PC-9 (cell line): Measurements from ENCODE around the gene RNASE11. TPM values are rescaled to one million over a fixed set of nuclear protein-coding genes. Genes with fewer than 3 reads are reported as not detected.

ENCODE experiments used
- BruUV-seq: library from RNA; stranded (reverse); fragments of 400-500 nt; replicated peaks from 2 replicates; lab custom pipeline; 2021; lab: Mats Ljungman, UMichigan
- CTCF ChIA-PET: fragments of 300-600 bp; sonication (Branson Sonifier 250); formaldehyde crosslinking; loops from one replicate; lab custom pipeline; 2022; ENCODE audit warnings: antibody characterized with exemption; lab: Charles Lee
- POLR2A ChIA-PET: fragments of 300-600 bp; sonication (Branson Sonifier 250); formaldehyde crosslinking; loops from one replicate; lab custom pipeline; 2022; ENCODE audit warnings: antibody characterized with exemption; ENCODE audit not compliant: unreplicated experiment; lab: Charles Lee
- DNase-seq, 2 experiments: peaks; one replicate each; pipeline versions ENCODE4 v3.0.0 to v3.0.0-alpha.2; 2015 to 2022; ENCODE audit warnings: mixed read lengths in 1 of 2
- H2AFZ ChIP-seq: fragments of 200-600 bp; sonication (generic); 2 replicates; pipeline ENCODE4 v1.8.1; 2017; ENCODE audit warnings: antibody characterized with exemption
- H3F3A ChIP-seq: fragments of 200-600 bp; sonication (generic); 2 replicates; pipeline ENCODE4 v1.8.1; 2017; ENCODE audit warnings: antibody characterized with exemption, mild to moderate bottlenecking, low read depth; ENCODE audit not compliant: insufficient read depth
- H3K27ac ChIP-seq: fragments of 200-600 bp; sonication (generic); 2 replicates; pipeline ENCODE4 v1.6.1; 2016; ENCODE audit warnings: mixed run types
- H3K27me3 ChIP-seq: fragments of 200-600 bp; sonication (generic); 2 replicates; pipeline ENCODE4 v1.6.1; 2016; ENCODE audit warnings: low read depth, mixed run types; ENCODE audit not compliant: insufficient read depth
- H3K36me3 ChIP-seq: fragments of 200-600 bp; sonication (generic); 2 replicates; pipeline ENCODE4 v1.6.1; 2016; ENCODE audit warnings: low read depth, mixed run types
- H3K4me1 ChIP-seq: fragments of 200-600 bp; sonication (generic); replicated peaks from 2 replicates; pipeline ENCODE4 v1.6.1; 2016; ENCODE audit warnings: mixed run types; ENCODE audit not compliant: insufficient read depth
- H3K4me2 ChIP-seq: fragments of 200-600 bp; sonication (generic); 2 replicates; pipeline ENCODE4 v1.6.1; 2017; ENCODE audit warnings: mixed run types
- H3K4me3 ChIP-seq: fragments of 200-600 bp; sonication (generic); 2 replicates; pipeline ENCODE4 v1.6.1; 2016; ENCODE audit warnings: mixed run types
- H3K79me2 ChIP-seq: fragments of 200-600 bp; sonication (generic); 2 replicates; pipeline ENCODE4 v1.6.1; 2017; ENCODE audit warnings: low read depth, mixed run types
- H3K9me2 ChIP-seq: fragments of 200-600 bp; sonication (generic); 2 replicates; pipeline ENCODE4 v1.8.1; 2017; ENCODE audit warnings: mild to moderate bottlenecking; ENCODE audit not compliant: insufficient read depth
- H3K9me3 ChIP-seq: fragments of 200-600 bp; sonication (generic); 2 replicates; pipeline ENCODE4 v1.8.1; 2016; ENCODE audit warnings: low read depth; ENCODE audit not compliant: insufficient read depth
- H4K20me1 ChIP-seq: fragments of 200-600 bp; sonication (generic); 2 replicates; pipeline ENCODE4 v1.8.1; 2017; ENCODE audit not compliant: insufficient read depth
- EZH2 ChIP-seq: fragments of 200-600 bp; sonication (generic); IDR thresholded peaks from 2 replicates; pipeline ENCODE4 v1.8.0; 2017; ENCODE audit warnings: antibody characterized with exemption, low read depth
- intact Hi-C: fragments of 100-400 bp; cut with micrococcal nuclease; formaldehyde crosslinking; loops from one replicate; pipeline ENCODE4 v1.10.0; 2022; ENCODE audit not compliant: unreplicated experiment
- total RNA-seq: library from RNA; stranded (reverse); gene quantifications from 2 replicates; pipeline ENCODE4 v1.2.3, GENCODE V29; 2021
- TF ChIP-seq, protein P1 (sequence below): fragments of 200-600 bp; sonication (generic); conservative IDR thresholded peaks from 2 replicates; pipeline ENCODE4 v1.6.1; 2017; ENCODE audit warnings: mixed run types, antibody characterized with exemption, mild to moderate bottlenecking, moderate library complexity

The RNASE11 gene
- total RNA-seq, 1 experiment from 2014 or later = not detected

DNA sequence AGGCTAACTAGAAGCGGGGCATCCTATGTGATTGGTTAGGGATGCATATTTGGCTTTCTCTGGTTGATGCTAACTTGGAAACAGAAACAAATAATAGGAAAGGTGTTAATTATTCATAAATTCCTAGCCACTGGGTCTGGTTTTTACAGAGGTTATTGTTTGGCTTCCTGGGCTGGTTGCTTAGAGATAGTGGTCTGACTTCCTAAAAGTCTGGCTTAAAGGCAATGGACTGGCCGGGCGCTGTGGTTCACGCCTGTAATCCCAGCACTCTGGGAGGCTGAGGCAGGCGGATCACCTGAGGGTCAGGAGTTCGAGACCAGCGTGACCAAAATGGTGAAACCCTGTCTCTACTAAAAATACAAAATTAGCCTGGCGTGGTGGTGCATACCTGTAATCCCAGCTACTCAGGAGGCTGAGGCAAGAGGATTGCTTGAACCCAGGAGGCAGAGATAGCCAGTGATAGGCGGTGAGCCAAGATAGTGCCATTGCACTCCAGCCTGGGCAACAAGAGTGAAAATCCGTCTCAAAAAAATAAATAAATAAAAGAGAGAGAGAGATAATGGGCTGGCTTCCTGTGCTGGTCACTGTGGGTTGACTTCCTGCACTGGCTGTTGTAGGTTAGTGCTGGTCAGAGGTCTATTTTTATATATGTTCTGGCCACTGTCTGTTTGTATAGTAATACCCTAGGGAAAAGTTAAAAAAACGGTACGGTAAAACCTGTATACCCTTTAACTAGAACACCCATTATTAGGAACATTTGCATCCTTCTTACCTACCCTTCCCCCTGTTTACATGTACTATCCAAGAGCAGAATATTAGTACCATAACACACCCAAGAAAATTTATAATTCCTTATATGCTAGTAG is 29.6 kb upstream of the RNASE11 start:
- no peaks in the 10 kb centered on the region for H3K9me3 ChIP-seq
- no peak overlapping the region for H3K27ac ChIP-seq
- intact Hi-C loops = no loop called here
- no peaks in the 10 kb centered on the region for H3K27me3 ChIP-seq
- no peak for TF ChIP-seq EZH2
- TF ChIP-seq, protein P1, sequence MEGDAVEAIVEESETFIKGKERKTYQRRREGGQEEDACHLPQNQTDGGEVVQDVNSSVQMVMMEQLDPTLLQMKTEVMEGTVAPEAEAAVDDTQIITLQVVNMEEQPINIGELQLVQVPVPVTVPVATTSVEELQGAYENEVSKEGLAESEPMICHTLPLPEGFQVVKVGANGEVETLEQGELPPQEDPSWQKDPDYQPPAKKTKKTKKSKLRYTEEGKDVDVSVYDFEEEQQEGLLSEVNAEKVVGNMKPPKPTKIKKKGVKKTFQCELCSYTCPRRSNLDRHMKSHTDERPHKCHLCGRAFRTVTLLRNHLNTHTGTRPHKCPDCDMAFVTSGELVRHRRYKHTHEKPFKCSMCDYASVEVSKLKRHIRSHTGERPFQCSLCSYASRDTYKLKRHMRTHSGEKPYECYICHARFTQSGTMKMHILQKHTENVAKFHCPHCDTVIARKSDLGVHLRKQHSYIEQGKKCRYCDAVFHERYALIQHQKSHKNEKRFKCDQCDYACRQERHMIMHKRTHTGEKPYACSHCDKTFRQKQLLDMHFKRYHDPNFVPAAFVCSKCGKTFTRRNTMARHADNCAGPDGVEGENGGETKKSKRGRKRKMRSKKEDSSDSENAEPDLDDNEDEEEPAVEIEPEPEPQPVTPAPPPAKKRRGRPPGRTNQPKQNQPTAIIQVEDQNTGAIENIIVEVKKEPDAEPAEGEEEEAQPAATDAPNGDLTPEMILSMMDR = no peak
- ChIA-PET POLR2A (no interaction called here), CTCF (no interaction called here)
- no peak overlapping the region for H3K4me2 ChIP-seq
- H3K4me3 ChIP-seq = no peak overlapping the region
- H3F3A ChIP-seq = peaks cover 20% of the 10 kb centered on the region
- no peaks in the 10 kb centered on the region for H4K20me1 ChIP-seq
- no peaks in the 10 kb centered on the region for H3K9me2 ChIP-seq
- no peak overlapping the region for H2AFZ ChIP-seq
- no peaks in the 10 kb centered on the region for H3K36me3 ChIP-seq
- no peaks in the 10 kb centered on the region for H3K79me2 ChIP-seq
- H3K4me1 ChIP-seq = peaks cover 15% of the 10 kb centered on the region
- no TSS peak for BruUV-seq
- DNase-seq = no peak

DNA sequence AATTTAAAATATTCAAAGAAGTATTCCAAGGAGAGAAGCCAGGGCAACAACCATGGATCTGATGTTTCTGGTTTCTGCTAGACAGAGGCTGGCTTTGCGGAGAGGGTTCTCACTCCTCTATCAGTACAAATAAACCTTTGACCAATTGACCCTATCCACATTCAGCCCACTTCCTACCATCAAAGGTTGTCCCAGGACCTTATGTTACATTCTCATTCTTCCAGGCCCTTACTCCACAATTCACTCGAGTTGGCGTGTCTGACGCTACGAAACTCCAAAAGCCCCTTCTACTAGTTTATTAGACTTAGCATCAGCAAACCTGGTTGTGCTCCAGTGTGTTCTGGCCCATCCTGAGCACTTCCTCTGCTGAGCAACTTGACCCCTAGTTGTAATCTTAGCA is 28.2 kb upstream of the RNASE11 start:
- Histone ChIP-seq H3K4me3 (no peak overlapping the region), H3K27ac (no peak overlapping the region), H3K27me3 (no peaks in the 10 kb centered on the region), H2AFZ (no peak overlapping the region), H4K20me1 (no peaks in the 10 kb centered on the region), H3K4me2 (no peak overlapping the region), H3K36me3 (no peaks in the 10 kb centered on the region), H3K79me2 (no peaks in the 10 kb centered on the region), H3K4me1 (peaks cover 18% of the 10 kb centered on the region), H3K9me2 (no peaks in the 10 kb centered on the region), H3F3A (peaks cover 26% of the 10 kb centered on the region), H3K9me3 (no peaks in the 10 kb centered on the region)
- TF ChIP-seq EZH2 = no peak
- TF ChIP-seq, protein P1 = no peak
- ChIA-PET POLR2A (no interaction called here), CTCF (no interaction called here)
- DNase-seq = no peak
- no TSS peak for BruUV-seq
- intact Hi-C loops = no loop called here

DNA sequence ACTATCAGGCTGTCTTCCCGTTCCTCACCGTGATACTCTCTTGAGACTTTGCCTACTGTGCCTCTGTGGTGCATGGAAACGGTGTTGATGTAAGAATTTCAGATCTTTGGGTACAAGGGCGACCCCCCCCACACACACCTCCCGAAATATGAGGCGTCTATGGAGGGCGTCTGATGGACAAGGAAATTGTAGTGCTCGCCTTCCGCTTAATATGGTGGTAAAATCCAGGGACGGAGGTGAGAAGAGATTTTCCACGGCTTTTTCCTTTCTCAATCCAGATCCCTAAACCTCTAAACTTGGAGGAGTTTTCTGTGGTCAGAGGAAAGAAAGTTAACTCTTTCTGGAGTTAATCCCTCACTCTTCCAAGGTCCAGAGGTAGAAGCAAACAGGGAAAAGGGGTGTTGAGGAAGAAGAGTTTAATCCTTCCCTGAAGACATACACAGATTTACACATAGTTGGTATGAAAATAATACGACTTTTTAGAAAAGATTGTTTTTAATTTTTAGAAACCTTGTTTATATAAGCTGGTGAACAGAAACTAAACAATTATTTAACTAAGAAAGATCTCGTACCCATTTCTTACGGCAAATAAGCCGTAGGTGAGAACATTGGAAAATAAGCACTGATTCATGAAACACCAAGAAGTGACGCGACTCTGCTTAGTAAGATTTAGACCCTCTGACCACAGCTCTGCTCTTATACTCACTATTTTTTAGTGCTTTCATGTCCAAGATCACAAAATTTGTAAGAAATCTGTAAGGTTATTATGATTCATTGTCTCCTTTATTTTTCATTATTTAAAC is 26.4 kb upstream of the RNASE11 start:
- Histone ChIP-seq H3F3A (peaks cover 36% of the 10 kb centered on the region), H3K4me3 (peak overlapping the region; percentile 63), H3K4me1 (peaks cover 24% of the 10 kb centered on the region), H3K9me3 (no peaks in the 10 kb centered on the region), H3K79me2 (no peaks in the 10 kb centered on the region), H2AFZ (peak overlapping the region; percentile 78), H3K4me2 (peak overlapping the region; percentile 69), H3K27me3 (no peaks in the 10 kb centered on the region), H4K20me1 (no peaks in the 10 kb centered on the region), H3K27ac (peak overlapping the region; percentile 51), H3K36me3 (no peaks in the 10 kb centered on the region), H3K9me2 (no peaks in the 10 kb centered on the region)
- POLR2A ChIA-PET = no interaction called here
- BruUV-seq = no TSS peak
- TF ChIP-seq EZH2 = no peak
- TF ChIP-seq, protein P1 = no peak
- no peak for DNase-seq
- intact Hi-C loops = no loop called here
- CTCF ChIA-PET = no interaction called here
